IMR-90 (cell line): ENCODE measurements around the gene C1QTNF1. TPM values are rescaled to one million over a fixed set of nuclear protein-coding genes. Genes with fewer than 3 reads are reported as not detected.

Source experiments
- ATAC-seq: fragments of 200-7000 bp; cut with Tn5 transposase; 2 replicates; pipeline ENCODE4 v1.9.1; 2020; ENCODE audit warnings: low read depth, mild to moderate bottlenecking, moderate library complexity
- BruUV-seq: library from RNA; stranded (reverse); fragments of 400-500 nt; replicated peaks from 2 replicates; lab custom pipeline; 2021; lab: Mats Ljungman, UMichigan
- CTCF ChIA-PET: fragments of 300-600 bp; formaldehyde crosslinking; extraction: SDS; loops from one replicate; lab custom pipeline; 2021; ENCODE audit warnings: antibody characterized with exemption; lab: Yijun Ruan, JAX
- POLR2A ChIA-PET: fragments of 300-600 bp; sonication (Branson Sonifier 250); formaldehyde crosslinking; loops from one replicate; lab custom pipeline; 2022; ENCODE audit warnings: antibody characterized with exemption; ENCODE audit not compliant: unreplicated experiment; lab: Charles Lee
- DNase-seq: peaks from one replicate; pipeline ENCODE4 v3.0.0; 2013
- H2AFZ ChIP-seq: replicated peaks from 2 replicates; pipeline ENCODE3; 2013; ENCODE audit warnings: low read length, mild to moderate bottlenecking; ENCODE audit not compliant: poor library complexity
- H2AK5ac ChIP-seq: 2 replicates; pipeline ENCODE4 v1.6.1; 2013; ENCODE audit warnings: low read depth, low read length, inconsistent platforms
- H2AK9ac ChIP-seq: replicated peaks from 2 replicates; pipeline ENCODE3; 2013; ENCODE audit warnings: mild to moderate bottlenecking, low read depth, low read length, moderate library complexity; ENCODE audit not compliant: poor library complexity
- H2BK120ac ChIP-seq: 2 replicates; pipeline ENCODE4 v1.6.1; 2013; ENCODE audit warnings: low read depth, low read length, inconsistent platforms
- H2BK15ac ChIP-seq: 3 replicates; pipeline ENCODE4 v1.6.1; 2013; ENCODE audit warnings: low read depth, low read length, inconsistent platforms
- H2BK20ac ChIP-seq: 2 replicates; pipeline ENCODE4 v1.6.1; 2013; ENCODE audit warnings: low read depth, mild to moderate bottlenecking, inconsistent platforms, low read length, moderate library complexity
- H2BK5ac ChIP-seq: 2 replicates; pipeline ENCODE4 v1.6.1; 2013; ENCODE audit warnings: mild to moderate bottlenecking, low read depth, low read length, inconsistent platforms; ENCODE audit not compliant: poor library complexity, severe bottlenecking
- H3K14ac ChIP-seq: replicated peaks from 2 replicates; pipeline ENCODE4 v1.6.1; 2013; ENCODE audit warnings: low read depth, low read length, inconsistent platforms
- H3K18ac ChIP-seq: 2 replicates; pipeline ENCODE4 v1.6.1; 2013; ENCODE audit warnings: low read depth, low read length, control low read depth
- H3K23ac ChIP-seq: 2 replicates; pipeline ENCODE4 v1.6.1; 2013; ENCODE audit warnings: low read depth, low read length, inconsistent platforms
- H3K27ac ChIP-seq: 2 replicates; pipeline ENCODE4 v1.5.1; 2013; ENCODE audit warnings: mild to moderate bottlenecking, control low read depth, low read length; ENCODE audit not compliant: insufficient read depth
- H3K27me3 ChIP-seq: 2 replicates; pipeline ENCODE4 v1.6.1; 2013; ENCODE audit warnings: low read length; ENCODE audit not compliant: control insufficient read depth, insufficient read depth
- H3K36me3 ChIP-seq: 2 replicates; pipeline ENCODE4 v1.6.1; 2013; ENCODE audit warnings: low read length, mixed read lengths; ENCODE audit not compliant: control insufficient read depth, insufficient read depth
- H3K4ac ChIP-seq: 2 replicates; pipeline ENCODE4 v1.6.1; 2013; ENCODE audit warnings: low read depth, low read length, inconsistent platforms
- H3K4me1 ChIP-seq: 2 replicates; pipeline ENCODE4 v1.6.1; 2013; ENCODE audit warnings: low read length, mixed read lengths; ENCODE audit not compliant: control insufficient read depth, insufficient read depth
- H3K4me2 ChIP-seq: 2 replicates; pipeline ENCODE4 v1.6.1; 2013; ENCODE audit warnings: low read depth, mild to moderate bottlenecking, control low read depth, low read length, moderate library complexity
- H3K4me3 ChIP-seq: 2 replicates; pipeline ENCODE4 v1.5.1; 2013; ENCODE audit warnings: low read depth, mild to moderate bottlenecking, control low read depth, low read length, moderate library complexity; ENCODE audit not compliant: insufficient read depth
- H3K56ac ChIP-seq: 2 replicates; pipeline ENCODE4 v1.6.1; 2013; ENCODE audit warnings: low read length, inconsistent platforms; ENCODE audit not compliant: insufficient read depth; ENCODE audit errors: extremely low read depth
- H3K79me1 ChIP-seq, 2 experiments: 2 replicates each; pipeline ENCODE4 v1.6.1; 2013; ENCODE audit warnings: low read length in 2 of 2, inconsistent platforms in 1 of 2, low read depth in 1 of 2
- H3K9ac ChIP-seq: 2 replicates; pipeline ENCODE4 v1.6.1; 2013; ENCODE audit warnings: low read depth, low read length, control low read depth
- H3K9me1 ChIP-seq: 2 replicates; pipeline ENCODE4 v1.6.1; 2013; ENCODE audit warnings: low read length, inconsistent platforms; ENCODE audit not compliant: insufficient read depth
- H3K9me3 ChIP-seq: 2 replicates; pipeline ENCODE4 v1.6.1; 2013; ENCODE audit warnings: low read length; ENCODE audit not compliant: control insufficient read depth, insufficient read depth
- H4K20me1 ChIP-seq: 2 replicates; pipeline ENCODE4 v1.6.1; 2013; ENCODE audit warnings: low read length, inconsistent platforms; ENCODE audit not compliant: insufficient read depth
- H4K5ac ChIP-seq: 2 replicates; pipeline ENCODE4 v1.6.1; 2013; ENCODE audit warnings: mild to moderate bottlenecking, low read depth, low read length, control low read depth
- H4K8ac ChIP-seq, 2 experiments: 2 replicates each; pipeline ENCODE4 v1.6.1; 2013; ENCODE audit warnings: low read depth in 2 of 2, low read length in 2 of 2, control low read depth in 1 of 2, inconsistent platforms in 1 of 2
- H4K91ac ChIP-seq: 2 replicates; pipeline ENCODE4 v1.6.1; 2013; ENCODE audit warnings: low read depth, low read length, inconsistent platforms; ENCODE audit not compliant: insufficient read depth
- BHLHE40 ChIP-seq: fragments of 150-350 bp; IDR thresholded peaks from 2 replicates; pipeline ENCODE4 v1.6.1; 2016; ENCODE audit warnings: mild to moderate bottlenecking, low read depth, low read length
- CHD1 ChIP-seq: IDR thresholded peaks from 2 replicates; pipeline ENCODE4 v1.6.1; 2012; ENCODE audit warnings: low read depth, low read length, improper control_type of control experiment
- MAZ ChIP-seq: IDR thresholded peaks from 2 replicates; pipeline ENCODE4 v1.6.1; 2012; ENCODE audit warnings: low read depth, mild to moderate bottlenecking, low read length, improper control_type of control experiment, moderate library complexity, borderline replicate concordance
- POLR2A ChIP-seq: IDR thresholded peaks from 2 replicates; pipeline ENCODE4 v1.6.1; 2012; ENCODE audit warnings: mild to moderate bottlenecking, low read depth, low read length
- RAD21 ChIP-seq: IDR thresholded peaks from 2 replicates; pipeline ENCODE4 v1.6.1; 2012; ENCODE audit warnings: low read length, improper control_type of control experiment
- RCOR1 ChIP-seq: IDR thresholded peaks from 2 replicates; pipeline ENCODE4 v1.6.1; 2012; ENCODE audit warnings: mild to moderate bottlenecking, low read length, improper control_type of control experiment; ENCODE audit not compliant: insufficient replicate concordance
- SMC3 ChIP-seq: fragments of 150-350 bp; IDR thresholded peaks from 2 replicates; pipeline ENCODE4 v1.6.1; 2016; ENCODE audit warnings: low read depth, mild to moderate bottlenecking, antibody characterized with exemption, low read length, moderate library complexity
- WGBS, 2 experiments: methylation state at CpG; one replicate each; pipeline versions ENCODE4 v1.1.5 to v1.1.7; 2013; ENCODE audit warnings: missing lambda C conversion rate in 2 of 2; ENCODE audit not compliant: insufficient read length in 1 of 2; ENCODE audit errors: extremely low coverage in 2 of 2; 5-methylcytosine and 5-hydroxymethylcytosine counted together
- dilution Hi-C: fragments of 300-500 bp; cut with HindIII; formaldehyde crosslinking; loops from one replicate; pipeline ENCODE4 v1.14.3; 2018; ENCODE audit warnings: low sequenced_read_pairs; ENCODE audit not compliant: unreplicated experiment
- in situ Hi-C: fragments of 300-500 bp; cut with MboI; formaldehyde crosslinking; loops from 3 replicates; pipeline ENCODE4 v1.14.3; 2019; ENCODE audit warnings: low sequenced_read_pairs, inconsistent platforms, mixed read lengths
- intact Hi-C: fragments of 100-400 bp; cut with micrococcal nuclease; formaldehyde crosslinking; loops from 2 replicates; pipeline ENCODE4 v1.10.0; 2022
- polyA plus RNA-seq, 3 experiments: library from polyadenylated mRNA; depleted of rRNA; stranded (reverse); fragments of >200 nt; gene quantifications; 2 replicates each; pipeline ENCODE4 v1.2.3, GENCODE V29; 2012; ENCODE audit warnings: low replicate concordance in 1 of 3
- total RNA-seq: library from RNA; depleted of rRNA; stranded (reverse); fragments of >200 nt; gene quantifications from 2 replicates; pipeline ENCODE4 v1.2.3, GENCODE V29; 2012
- TF ChIP-seq, protein P1 (sequence below): conservative IDR thresholded peaks from 2 replicates; pipeline ENCODE4 v1.5.1; 2012; ENCODE audit warnings: mild to moderate bottlenecking, low read depth, low read length, improper control_type of control experiment
- TF ChIP-seq, protein P2 (sequence below): fragments of 150-350 bp; IDR thresholded peaks from 2 replicates; pipeline ENCODE4 v1.6.1; 2016; ENCODE audit warnings: low read depth, mild to moderate bottlenecking, low read length, moderate library complexity, borderline replicate concordance

Gene C1QTNF1
- total and polyA plus RNA-seq, 2 of the 4 experiments (the other 2 are of a cell fraction), result 3.4 to 8.4 TPM

DNA sequence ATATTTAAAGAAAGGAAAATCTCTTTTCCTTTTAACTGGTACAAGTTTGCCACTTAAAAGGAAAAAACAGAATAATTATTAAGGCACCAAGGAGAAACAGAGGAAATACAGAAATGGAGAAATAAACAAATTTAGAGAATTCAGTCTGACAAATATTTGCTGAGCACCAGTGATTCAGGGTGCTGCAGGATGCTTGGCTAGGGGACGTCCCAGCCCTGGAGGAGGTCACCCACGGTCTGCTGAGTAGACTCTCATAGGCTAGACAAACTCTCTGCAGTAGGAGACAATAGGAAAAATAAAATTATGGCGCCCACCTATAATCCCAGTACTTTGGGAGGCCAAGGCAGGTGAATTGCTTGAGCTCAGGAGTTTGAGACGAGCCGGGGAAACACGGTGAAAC, 15.9 kb downstream of the C1QTNF1 start:
- ChIA-PET POLR2A (no interaction called here), CTCF (interaction anchor here (0.5 kb wide), 1 partner anchor 706 kb away, joined by 6 read pairs; no protein-coding TSS in a partner anchor)
- no peak overlapping the region for H2BK120ac ChIP-seq
- no peak overlapping the region; the same call in 1 of the 2 replicates for H4K91ac ChIP-seq
- no TSS peak for BruUV-seq
- no peak overlapping the region for H3K56ac ChIP-seq
- H3K14ac ChIP-seq, result no peak overlapping the region
- no peak overlapping the region for H3K9ac ChIP-seq
- H2AFZ ChIP-seq, result no peak overlapping the region
- no peak overlapping the region for H3K4me2 ChIP-seq
- no peak overlapping the region for H2BK15ac ChIP-seq
- H3K4me1 ChIP-seq, result peaks cover 18% of the 10 kb centered on the region
- H2BK20ac ChIP-seq, result no peak overlapping the region
- dilution Hi-C loops (no loop called here), intact Hi-C loops (no loop called here), in situ Hi-C loops (no loop called here)
- DNase-seq (no peak), ATAC-seq (no peak)
- no peak overlapping the region for H3K18ac ChIP-seq
- H2AK5ac ChIP-seq, result peak overlapping the region; percentile 16; the same call in 1 of the 2 replicates
- no peak overlapping the region for H3K27ac ChIP-seq
- no peak overlapping the region for H2AK9ac ChIP-seq
- no peak overlapping the region for H3K4me3 ChIP-seq
- no peaks in the 10 kb centered on the region for H3K36me3 ChIP-seq
- H4K8ac ChIP-seq, result no peak overlapping the region; a peak in 1 of 4 replicates
- no peaks in the 10 kb centered on the region; the same call in 1 of the 2 replicates for H4K20me1 ChIP-seq
- peaks cover 25% of the 10 kb centered on the region for H3K9me1 ChIP-seq
- H4K5ac ChIP-seq, result no peak overlapping the region
- no peak overlapping the region; the same call in 1 of the 2 replicates for H3K4ac ChIP-seq
- H3K23ac ChIP-seq, result no peak overlapping the region
- no peaks in the 10 kb centered on the region; the same call in 1 of the 2 replicates for H3K27me3 ChIP-seq
- no peak overlapping the region for H2BK5ac ChIP-seq
- 97% methylated on average over 3 of the region's 6 CpGs; no CpG with 5 or more reads in 1 of the 2 experiments for WGBS, 2 experiments
- no peaks in the 10 kb centered on the region for H3K9me3 ChIP-seq
- TF ChIP-seq SMC3, result no peak
- TF ChIP-seq RAD21, result no peak
- TF ChIP-seq, protein P1, sequence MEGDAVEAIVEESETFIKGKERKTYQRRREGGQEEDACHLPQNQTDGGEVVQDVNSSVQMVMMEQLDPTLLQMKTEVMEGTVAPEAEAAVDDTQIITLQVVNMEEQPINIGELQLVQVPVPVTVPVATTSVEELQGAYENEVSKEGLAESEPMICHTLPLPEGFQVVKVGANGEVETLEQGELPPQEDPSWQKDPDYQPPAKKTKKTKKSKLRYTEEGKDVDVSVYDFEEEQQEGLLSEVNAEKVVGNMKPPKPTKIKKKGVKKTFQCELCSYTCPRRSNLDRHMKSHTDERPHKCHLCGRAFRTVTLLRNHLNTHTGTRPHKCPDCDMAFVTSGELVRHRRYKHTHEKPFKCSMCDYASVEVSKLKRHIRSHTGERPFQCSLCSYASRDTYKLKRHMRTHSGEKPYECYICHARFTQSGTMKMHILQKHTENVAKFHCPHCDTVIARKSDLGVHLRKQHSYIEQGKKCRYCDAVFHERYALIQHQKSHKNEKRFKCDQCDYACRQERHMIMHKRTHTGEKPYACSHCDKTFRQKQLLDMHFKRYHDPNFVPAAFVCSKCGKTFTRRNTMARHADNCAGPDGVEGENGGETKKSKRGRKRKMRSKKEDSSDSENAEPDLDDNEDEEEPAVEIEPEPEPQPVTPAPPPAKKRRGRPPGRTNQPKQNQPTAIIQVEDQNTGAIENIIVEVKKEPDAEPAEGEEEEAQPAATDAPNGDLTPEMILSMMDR, result no peak
- TF ChIP-seq MAZ, result no peak
- TF ChIP-seq BHLHE40, result no peak
- TF ChIP-seq RCOR1, result no peak
- no peak for TF ChIP-seq POLR2A
- no peak for TF ChIP-seq CHD1
- TF ChIP-seq, protein P2, sequence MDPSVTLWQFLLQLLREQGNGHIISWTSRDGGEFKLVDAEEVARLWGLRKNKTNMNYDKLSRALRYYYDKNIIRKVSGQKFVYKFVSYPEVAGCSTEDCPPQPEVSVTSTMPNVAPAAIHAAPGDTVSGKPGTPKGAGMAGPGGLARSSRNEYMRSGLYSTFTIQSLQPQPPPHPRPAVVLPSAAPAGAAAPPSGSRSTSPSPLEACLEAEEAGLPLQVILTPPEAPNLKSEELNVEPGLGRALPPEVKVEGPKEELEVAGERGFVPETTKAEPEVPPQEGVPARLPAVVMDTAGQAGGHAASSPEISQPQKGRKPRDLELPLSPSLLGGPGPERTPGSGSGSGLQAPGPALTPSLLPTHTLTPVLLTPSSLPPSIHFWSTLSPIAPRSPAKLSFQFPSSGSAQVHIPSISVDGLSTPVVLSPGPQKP, result no peak
- H3K79me1 ChIP-seq, result 0 out of 4 replicates have a peak, but pooled peaks cover 0 to 9% of the 10 kb centered on the region in 2 experiments
